H7 (cell line): ENCODE data around the gene GABARAP. TPM values are rescaled to one million over a fixed set of nuclear protein-coding genes. Genes with fewer than 3 reads are reported as not detected.

Experiments
- DNase-seq: peaks from one replicate; pipeline ENCODE4 v3.0.0; 2012
- H3K27me3 ChIP-seq: 2 replicates; pipeline ENCODE4 v1.6.0; 2011; ENCODE audit warnings: mild to moderate bottlenecking, low read length; ENCODE audit not compliant: control insufficient read depth, insufficient read depth
- H3K36me3 ChIP-seq: replicated peaks from 2 replicates; pipeline ENCODE4 v1.5.1; 2011; ENCODE audit warnings: low read length; ENCODE audit not compliant: control insufficient read depth, insufficient read depth
- H3K4me3 ChIP-seq: 2 replicates; pipeline ENCODE4 v1.5.1; 2011; ENCODE audit warnings: low read depth, mild to moderate bottlenecking, control low read depth, low read length, moderate library complexity; ENCODE audit not compliant: insufficient read depth
- total RNA-seq: library from RNA; depleted of rRNA; stranded (reverse); fragments of >200 nt; shearing (Covaris generic); gene quantifications from 2 replicates; pipeline ENCODE4 v1.2.3, GENCODE V29; 2014

GABARAP gene
- total RNA-seq, 1 experiment from 2014 or later = 231 TPM

GRCh38 chr17:7266784-7267183 is 24.5 kb upstream of the GABARAP start:
- H3K27me3 ChIP-seq = peaks cover 11% of the 10 kb centered on the region; the same call in 1 of the 2 replicates
- DNase-seq = no peak
- H3K4me3 ChIP-seq = no peak overlapping the region
- no peaks in the 10 kb centered on the region for H3K36me3 ChIP-seq

- DNase-seq = peak; percentile 23
- peaks cover 9% of the 10 kb centered on the region for H3K36me3 ChIP-seq
- H3K27me3 ChIP-seq = peaks cover 22% of the 10 kb centered on the region; the same call in 1 of the 2 replicates
- H3K4me3 ChIP-seq = peak overlapping the region; percentile 79
These were observed 21.5 kb upstream of the GABARAP start for GRCh38 chr17:7263801-7264078.

- DNase-seq = peak; percentile 95
- H3K27me3 ChIP-seq = peaks cover 22% of the 10 kb centered on the region; the same call in 1 of the 2 replicates
- H3K4me3 ChIP-seq = peak overlapping the region; percentile 79
- H3K36me3 ChIP-seq = peaks cover 12% of the 10 kb centered on the region
These were observed 20.9 kb upstream of the GABARAP start for GRCh38 chr17:7262935-7263800.

GRCh38 chr17:7262192-7262934 is 20.1 kb upstream of the GABARAP start, which contains the start of gene CLDN7:
Gene CLDN7, minus strand, starts transcription at chr17:7262478. Its CDS starts 435 bp downstream, at chr17:7262043.
- Histone ChIP-seq H3K27me3 (peaks cover 22% of the 10 kb centered on the region; the same call in 1 of the 2 replicates), H3K4me3 (peak within 1 kb of the TSS; percentile 79), H3K36me3 (peaks cover 12% of the 10 kb centered on the region)
- peak; percentile 99 for DNase-seq

- Histone ChIP-seq H3K27me3 (peaks cover 22% of the 10 kb centered on the region; the same call in 1 of the 2 replicates), H3K4me3 (peak overlapping the region; percentile 79), H3K36me3 (peaks cover 13% of the 10 kb centered on the region)
- peak; percentile 78 for DNase-seq
These were observed 19.3 kb upstream of the GABARAP start for GRCh38 chr17:7261379-7262191.

GRCh38 chr17:7260651-7261378 is 18.6 kb upstream of the GABARAP start:
- Histone ChIP-seq H3K36me3 (peaks cover 16% of the 10 kb centered on the region), H3K4me3 (peak overlapping the region; percentile 79), H3K27me3 (peaks cover 22% of the 10 kb centered on the region; the same call in 1 of the 2 replicates)
- DNase-seq = peak; percentile 94

GRCh38 chr17:7260151-7260550 is 17.9 kb upstream of the GABARAP start:
- peaks cover 22% of the 10 kb centered on the region; the same call in 1 of the 2 replicates for H3K27me3 ChIP-seq
- peaks cover 18% of the 10 kb centered on the region for H3K36me3 ChIP-seq
- no peak overlapping the region for H3K4me3 ChIP-seq
- DNase-seq = peak; percentile 18

- H3K27me3 ChIP-seq = peaks cover 22% of the 10 kb centered on the region; the same call in 1 of the 2 replicates
- DNase-seq = no peak
- peaks cover 18% of the 10 kb centered on the region for H3K36me3 ChIP-seq
- H3K4me3 ChIP-seq = no peak overlapping the region
These were observed 17.3 kb upstream of the GABARAP start for GRCh38 chr17:7259555-7259889.

- Histone ChIP-seq H3K27me3 (peaks cover 22% of the 10 kb centered on the region; the same call in 1 of the 2 replicates), H3K4me3 (no peak overlapping the region), H3K36me3 (peaks cover 19% of the 10 kb centered on the region)
- DNase-seq = peak; percentile 20
These were observed 16.7 kb upstream of the GABARAP start for GRCh38 chr17:7258731-7259554.

GRCh38 chr17:7256766-7257456 is 14.7 kb upstream of the GABARAP start:
- H3K36me3 ChIP-seq = peaks cover 19% of the 10 kb centered on the region
- H3K4me3 ChIP-seq = no peak overlapping the region
- no peak for DNase-seq
- H3K27me3 ChIP-seq = peaks cover 13% of the 10 kb centered on the region; the same call in 1 of the 2 replicates

- Histone ChIP-seq H3K4me3 (no peak overlapping the region), H3K27me3 (no peaks in the 10 kb centered on the region), H3K36me3 (peaks cover 18% of the 10 kb centered on the region)
- DNase-seq = no peak
These were observed 12.3 kb upstream of the GABARAP start for GRCh38 chr17:7254511-7254910.

- H3K36me3 ChIP-seq = peaks cover 8% of the 10 kb centered on the region
- peak overlapping the region; percentile 99 for H3K4me3 ChIP-seq
- H3K27me3 ChIP-seq = no peaks in the 10 kb centered on the region
- no peak for DNase-seq
These were observed 10.8 kb upstream of the GABARAP start for GRCh38 chr17:7253082-7253481.
